Type B pancreatic cell (in vitro differentiated cells): ENCODE results near the gene NHSL1. TPM values are rescaled to one million over a fixed set of nuclear protein-coding genes. Genes with fewer than 3 reads are reported as not detected.

Source experiments
- DNase-seq: peaks from one replicate; pipeline ENCODE4 v3.0.0; 2021; ENCODE audit warnings: mixed read lengths; ENCODE audit not compliant: unreplicated experiment; ENCODE audit errors: extremely low spot score
- H3K27ac Mint-ChIP-seq: 2 replicates; pipeline ENCODE4 v1.8.0; 2021; ENCODE audit warnings: mild to moderate bottlenecking, mixed read lengths
- H3K27me3 Mint-ChIP-seq: 2 replicates; pipeline ENCODE4 v1.8.0; 2021; ENCODE audit warnings: mixed read lengths
- H3K36me3 Mint-ChIP-seq: 2 replicates; pipeline ENCODE4 v1.8.0; 2021; ENCODE audit warnings: mixed read lengths
- H3K4me1 Mint-ChIP-seq: one replicate; pipeline ENCODE4 v1.8.0; 2021; ENCODE audit warnings: mixed read lengths; ENCODE audit not compliant: unreplicated experiment
- H3K4me3 Mint-ChIP-seq: 2 replicates; pipeline ENCODE4 v1.8.0; 2021; ENCODE audit warnings: mild to moderate bottlenecking, mixed read lengths
- H3K9me3 Mint-ChIP-seq: 2 replicates; pipeline ENCODE4 v1.8.0; 2021; ENCODE audit warnings: mixed read lengths
- CTCF ChIP-seq: fragments of 200-600 bp; sonication (generic); conservative IDR thresholded peaks from 2 replicates; pipeline ENCODE4 v1.5.0; 2021; ENCODE audit warnings: antibody characterized with exemption, mild to moderate bottlenecking
- total RNA-seq: library from RNA; stranded (reverse); gene quantifications from 2 replicates; pipeline ENCODE4 v1.2.1, GENCODE V29; 2021; ENCODE audit warnings: low replicate concordance

The NHSL1 gene
- total RNA-seq, 1 donor from 2014 or later, result 29.7 TPM

- H3K4me3 Mint-ChIP-seq, result no peak overlapping the region
- H3K27ac Mint-ChIP-seq, result no peak overlapping the region
- H3K9me3 Mint-ChIP-seq, result peaks cover 5% of the 10 kb centered on the region
- DNase-seq, result no peak
- H3K36me3 Mint-ChIP-seq, result peaks cover 12% of the 10 kb centered on the region
- no peak for TF ChIP-seq CTCF
- no peaks in the 10 kb centered on the region for H3K27me3 Mint-ChIP-seq
- H3K4me1 Mint-ChIP-seq, result peaks cover 38% of the 10 kb centered on the region
Observed at GRCh38 chr6:138528956-138529355, 29.7 kb upstream of the NHSL1 start.

GRCh38 chr6:138528137-138528536 lies 28.8 kb upstream of the NHSL1 start:
- Mint-ChIP-seq H3K4me1 (peaks cover 38% of the 10 kb centered on the region), H3K27me3 (no peaks in the 10 kb centered on the region), H3K9me3 (peaks cover 5% of the 10 kb centered on the region), H3K36me3 (peaks cover 12% of the 10 kb centered on the region), H3K4me3 (no peak overlapping the region), H3K27ac (no peak overlapping the region)
- no peak for TF ChIP-seq CTCF
- no peak for DNase-seq

- no peaks in the 10 kb centered on the region for H3K27me3 Mint-ChIP-seq
- peaks cover 38% of the 10 kb centered on the region for H3K4me1 Mint-ChIP-seq
- peaks cover 8% of the 10 kb centered on the region for H3K36me3 Mint-ChIP-seq
- H3K4me3 Mint-ChIP-seq, result peak overlapping the region; percentile 7
- H3K9me3 Mint-ChIP-seq, result peaks cover 5% of the 10 kb centered on the region
- no peak for DNase-seq
- H3K27ac Mint-ChIP-seq, result no peak overlapping the region
- TF ChIP-seq CTCF, result no peak
Observed at GRCh38 chr6:138527411-138528088, 28.3 kb upstream of the NHSL1 start.

GRCh38 chr6:138526822-138527235 lies 27.5 kb upstream of the NHSL1 start:
- Mint-ChIP-seq H3K27ac (no peak overlapping the region), H3K4me3 (peak overlapping the region; percentile 40), H3K4me1 (peaks cover 38% of the 10 kb centered on the region), H3K36me3 (peaks cover 7% of the 10 kb centered on the region), H3K9me3 (peaks cover 5% of the 10 kb centered on the region), H3K27me3 (no peaks in the 10 kb centered on the region)
- DNase-seq, result no peak
- TF ChIP-seq CTCF, result no peak

- Mint-ChIP-seq H3K27me3 (no peaks in the 10 kb centered on the region), H3K36me3 (peaks cover 10% of the 10 kb centered on the region), H3K4me3 (no peak overlapping the region), H3K27ac (no peak overlapping the region), H3K4me1 (peaks cover 38% of the 10 kb centered on the region), H3K9me3 (peaks cover 5% of the 10 kb centered on the region)
- no peak for TF ChIP-seq CTCF
- no peak for DNase-seq
Observed at GRCh38 chr6:138525355-138525754, 26.1 kb upstream of the NHSL1 start.
